IMR-90 (cell line): Measurements from ENCODE around the gene TWSG1. TPM values are rescaled to one million over a fixed set of nuclear protein-coding genes. Genes with fewer than 3 reads are reported as not detected.

Experiments used
- ATAC-seq: fragments of 200-7000 bp; cut with Tn5 transposase; 2 replicates; pipeline ENCODE4 v1.9.1; 2020; ENCODE audit warnings: low read depth, mild to moderate bottlenecking, moderate library complexity
- BruUV-seq: library from RNA; stranded (reverse); fragments of 400-500 nt; replicated peaks from 2 replicates; lab custom pipeline; 2021; lab: Mats Ljungman, UMichigan
- CTCF ChIA-PET: fragments of 300-600 bp; formaldehyde crosslinking; extraction: SDS; loops from one replicate; lab custom pipeline; 2021; ENCODE audit warnings: antibody characterized with exemption; lab: Yijun Ruan, JAX
- POLR2A ChIA-PET: fragments of 300-600 bp; sonication (Branson Sonifier 250); formaldehyde crosslinking; loops from one replicate; lab custom pipeline; 2022; ENCODE audit warnings: antibody characterized with exemption; ENCODE audit not compliant: unreplicated experiment; lab: Charles Lee
- DNase-seq: peaks from one replicate; pipeline ENCODE4 v3.0.0; 2013
- H2AFZ ChIP-seq: replicated peaks from 2 replicates; pipeline ENCODE3; 2013; ENCODE audit warnings: low read length, mild to moderate bottlenecking; ENCODE audit not compliant: poor library complexity
- H2AK5ac ChIP-seq: 2 replicates; pipeline ENCODE4 v1.6.1; 2013; ENCODE audit warnings: low read depth, low read length, inconsistent platforms
- H2AK9ac ChIP-seq: replicated peaks from 2 replicates; pipeline ENCODE3; 2013; ENCODE audit warnings: mild to moderate bottlenecking, low read depth, low read length, moderate library complexity; ENCODE audit not compliant: poor library complexity
- H2BK120ac ChIP-seq: 2 replicates; pipeline ENCODE4 v1.6.1; 2013; ENCODE audit warnings: low read depth, low read length, inconsistent platforms
- H2BK15ac ChIP-seq: 3 replicates; pipeline ENCODE4 v1.6.1; 2013; ENCODE audit warnings: low read depth, low read length, inconsistent platforms
- H2BK20ac ChIP-seq: 2 replicates; pipeline ENCODE4 v1.6.1; 2013; ENCODE audit warnings: low read depth, mild to moderate bottlenecking, inconsistent platforms, low read length, moderate library complexity
- H2BK5ac ChIP-seq: 2 replicates; pipeline ENCODE4 v1.6.1; 2013; ENCODE audit warnings: mild to moderate bottlenecking, low read depth, low read length, inconsistent platforms; ENCODE audit not compliant: poor library complexity, severe bottlenecking
- H3K14ac ChIP-seq: replicated peaks from 2 replicates; pipeline ENCODE4 v1.6.1; 2013; ENCODE audit warnings: low read depth, low read length, inconsistent platforms
- H3K18ac ChIP-seq: 2 replicates; pipeline ENCODE4 v1.6.1; 2013; ENCODE audit warnings: low read depth, low read length, control low read depth
- H3K23ac ChIP-seq: 2 replicates; pipeline ENCODE4 v1.6.1; 2013; ENCODE audit warnings: low read depth, low read length, inconsistent platforms
- H3K27ac ChIP-seq: 2 replicates; pipeline ENCODE4 v1.5.1; 2013; ENCODE audit warnings: mild to moderate bottlenecking, control low read depth, low read length; ENCODE audit not compliant: insufficient read depth
- H3K27me3 ChIP-seq: 2 replicates; pipeline ENCODE4 v1.6.1; 2013; ENCODE audit warnings: low read length; ENCODE audit not compliant: control insufficient read depth, insufficient read depth
- H3K36me3 ChIP-seq: 2 replicates; pipeline ENCODE4 v1.6.1; 2013; ENCODE audit warnings: low read length, mixed read lengths; ENCODE audit not compliant: control insufficient read depth, insufficient read depth
- H3K4ac ChIP-seq: 2 replicates; pipeline ENCODE4 v1.6.1; 2013; ENCODE audit warnings: low read depth, low read length, inconsistent platforms
- H3K4me1 ChIP-seq: 2 replicates; pipeline ENCODE4 v1.6.1; 2013; ENCODE audit warnings: low read length, mixed read lengths; ENCODE audit not compliant: control insufficient read depth, insufficient read depth
- H3K4me2 ChIP-seq: 2 replicates; pipeline ENCODE4 v1.6.1; 2013; ENCODE audit warnings: low read depth, mild to moderate bottlenecking, control low read depth, low read length, moderate library complexity
- H3K4me3 ChIP-seq: 2 replicates; pipeline ENCODE4 v1.5.1; 2013; ENCODE audit warnings: low read depth, mild to moderate bottlenecking, control low read depth, low read length, moderate library complexity; ENCODE audit not compliant: insufficient read depth
- H3K56ac ChIP-seq: 2 replicates; pipeline ENCODE4 v1.6.1; 2013; ENCODE audit warnings: low read length, inconsistent platforms; ENCODE audit not compliant: insufficient read depth; ENCODE audit errors: extremely low read depth
- H3K79me1 ChIP-seq, 2 experiments: 2 replicates each; pipeline ENCODE4 v1.6.1; 2013; ENCODE audit warnings: low read length in 2 of 2, inconsistent platforms in 1 of 2, low read depth in 1 of 2
- H3K9ac ChIP-seq: 2 replicates; pipeline ENCODE4 v1.6.1; 2013; ENCODE audit warnings: low read depth, low read length, control low read depth
- H3K9me1 ChIP-seq: 2 replicates; pipeline ENCODE4 v1.6.1; 2013; ENCODE audit warnings: low read length, inconsistent platforms; ENCODE audit not compliant: insufficient read depth
- H3K9me3 ChIP-seq: 2 replicates; pipeline ENCODE4 v1.6.1; 2013; ENCODE audit warnings: low read length; ENCODE audit not compliant: control insufficient read depth, insufficient read depth
- H4K20me1 ChIP-seq: 2 replicates; pipeline ENCODE4 v1.6.1; 2013; ENCODE audit warnings: low read length, inconsistent platforms; ENCODE audit not compliant: insufficient read depth
- H4K5ac ChIP-seq: 2 replicates; pipeline ENCODE4 v1.6.1; 2013; ENCODE audit warnings: mild to moderate bottlenecking, low read depth, low read length, control low read depth
- H4K8ac ChIP-seq, 2 experiments: 2 replicates each; pipeline ENCODE4 v1.6.1; 2013; ENCODE audit warnings: low read depth in 2 of 2, low read length in 2 of 2, control low read depth in 1 of 2, inconsistent platforms in 1 of 2
- H4K91ac ChIP-seq: 2 replicates; pipeline ENCODE4 v1.6.1; 2013; ENCODE audit warnings: low read depth, low read length, inconsistent platforms; ENCODE audit not compliant: insufficient read depth
- BHLHE40 ChIP-seq: fragments of 150-350 bp; IDR thresholded peaks from 2 replicates; pipeline ENCODE4 v1.6.1; 2016; ENCODE audit warnings: mild to moderate bottlenecking, low read depth, low read length
- CTCF ChIP-seq: conservative IDR thresholded peaks from 2 replicates; pipeline ENCODE4 v1.5.1; 2012; ENCODE audit warnings: mild to moderate bottlenecking, low read depth, low read length, improper control_type of control experiment
- FOS ChIP-seq: fragments of 150-350 bp; IDR thresholded peaks from 2 replicates; pipeline ENCODE4 v1.6.1; 2016; ENCODE audit warnings: low read depth, low read length
- MAFK ChIP-seq: IDR thresholded peaks from 2 replicates; pipeline ENCODE4 v1.6.1; 2012; ENCODE audit warnings: low read depth, low read length, improper control_type of control experiment
- MAZ ChIP-seq: IDR thresholded peaks from 2 replicates; pipeline ENCODE4 v1.6.1; 2012; ENCODE audit warnings: low read depth, mild to moderate bottlenecking, low read length, improper control_type of control experiment, moderate library complexity, borderline replicate concordance
- SMC3 ChIP-seq: fragments of 150-350 bp; IDR thresholded peaks from 2 replicates; pipeline ENCODE4 v1.6.1; 2016; ENCODE audit warnings: low read depth, mild to moderate bottlenecking, antibody characterized with exemption, low read length, moderate library complexity
- WGBS, 2 experiments: methylation state at CpG; one replicate each; pipeline versions ENCODE4 v1.1.5 to v1.1.7; 2013; ENCODE audit warnings: missing lambda C conversion rate in 2 of 2; ENCODE audit not compliant: insufficient read length in 1 of 2; ENCODE audit errors: extremely low coverage in 2 of 2; 5-methylcytosine and 5-hydroxymethylcytosine counted together
- dilution Hi-C: fragments of 300-500 bp; cut with HindIII; formaldehyde crosslinking; loops from one replicate; pipeline ENCODE4 v1.14.3; 2018; ENCODE audit warnings: low sequenced_read_pairs; ENCODE audit not compliant: unreplicated experiment
- in situ Hi-C: fragments of 300-500 bp; cut with MboI; formaldehyde crosslinking; loops from 3 replicates; pipeline ENCODE4 v1.14.3; 2019; ENCODE audit warnings: low sequenced_read_pairs, inconsistent platforms, mixed read lengths
- intact Hi-C: fragments of 100-400 bp; cut with micrococcal nuclease; formaldehyde crosslinking; loops from 2 replicates; pipeline ENCODE4 v1.10.0; 2022
- polyA plus RNA-seq, 3 experiments: library from polyadenylated mRNA; depleted of rRNA; stranded (reverse); fragments of >200 nt; gene quantifications; 2 replicates each; pipeline ENCODE4 v1.2.3, GENCODE V29; 2012; ENCODE audit warnings: low replicate concordance in 1 of 3
- total RNA-seq: library from RNA; depleted of rRNA; stranded (reverse); fragments of >200 nt; gene quantifications from 2 replicates; pipeline ENCODE4 v1.2.3, GENCODE V29; 2012
- TF ChIP-seq, protein P1 (sequence below): fragments of 150-350 bp; IDR thresholded peaks from 2 replicates; pipeline ENCODE4 v1.6.1; 2017; ENCODE audit warnings: mild to moderate bottlenecking, antibody characterized with exemption, low read length, low read depth

Gene TWSG1
- total and polyA plus RNA-seq, 2 of the 4 experiments (the other 2 are of a cell fraction) = 80.4 to 115 TPM

DNA sequence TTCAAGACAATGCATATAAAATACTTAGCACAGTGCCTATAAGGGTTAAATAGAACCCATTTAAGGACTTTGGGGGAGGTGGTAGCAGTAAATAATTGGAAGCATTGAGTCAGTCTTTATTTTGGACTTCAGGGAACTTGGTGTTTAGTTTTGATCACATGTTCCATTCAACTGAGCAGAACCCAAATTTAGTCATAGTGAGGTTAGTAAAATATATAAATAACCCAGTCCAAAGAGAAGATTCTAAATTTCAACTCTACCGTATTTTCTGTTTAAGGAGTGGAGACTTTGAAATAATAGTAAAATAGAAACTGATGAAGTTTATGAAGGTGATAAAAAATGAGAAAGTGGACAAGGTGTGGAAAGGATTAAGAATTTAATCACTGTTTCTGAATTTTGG lies 19.7 kb downstream of the TWSG1 start:
- Histone ChIP-seq H3K4me1 (peaks cover 9% of the 10 kb centered on the region), H2BK20ac (no peak overlapping the region), H4K91ac (no peak overlapping the region), H3K9me1 (peaks cover 6% of the 10 kb centered on the region; the same call in 1 of the 2 replicates), H3K14ac (no peak overlapping the region), H2AFZ (no peak overlapping the region), H3K4ac (no peak overlapping the region), H2BK15ac (no peak overlapping the region), H3K27ac (no peak overlapping the region), H2BK120ac (no peak overlapping the region), H2BK5ac (no peak overlapping the region), H3K9me3 (no peaks in the 10 kb centered on the region), H2AK5ac (no peak overlapping the region), H4K5ac (no peak overlapping the region), H3K23ac (no peak overlapping the region), H4K8ac (no peak overlapping the region), H3K4me2 (no peak overlapping the region), H3K56ac (no peak overlapping the region), H3K79me1 (peaks cover 12 to 48% of the 10 kb centered on the region in 2 experiments), H3K36me3 (peaks cover 5% of the 10 kb centered on the region), H3K9ac (no peak overlapping the region), H3K18ac (no peak overlapping the region), H2AK9ac (no peak overlapping the region), H3K27me3 (no peaks in the 10 kb centered on the region), H4K20me1 (peaks cover 22% of the 10 kb centered on the region), H3K4me3 (no peak overlapping the region)
- no peak for TF ChIP-seq FOS
- TF ChIP-seq, protein P1, sequence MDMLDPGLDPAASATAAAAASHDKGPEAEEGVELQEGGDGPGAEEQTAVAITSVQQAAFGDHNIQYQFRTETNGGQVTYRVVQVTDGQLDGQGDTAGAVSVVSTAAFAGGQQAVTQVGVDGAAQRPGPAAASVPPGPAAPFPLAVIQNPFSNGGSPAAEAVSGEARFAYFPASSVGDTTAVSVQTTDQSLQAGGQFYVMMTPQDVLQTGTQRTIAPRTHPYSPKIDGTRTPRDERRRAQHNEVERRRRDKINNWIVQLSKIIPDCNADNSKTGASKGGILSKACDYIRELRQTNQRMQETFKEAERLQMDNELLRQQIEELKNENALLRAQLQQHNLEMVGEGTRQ = peak; percentile 49
- TF ChIP-seq CTCF = no peak
- no peak for TF ChIP-seq SMC3
- no peak for TF ChIP-seq MAFK
- no peak for TF ChIP-seq BHLHE40
- TF ChIP-seq MAZ = no peak
- BruUV-seq = no TSS peak
- ChIA-PET POLR2A (no interaction called here), CTCF (interaction anchor here (0.6 kb wide), 1 partner anchor 162 kb away, joined by 7 read pairs; no protein-coding TSS in a partner anchor)
- no CpG with 5 or more reads among the region's 1 CpG for WGBS, 2 experiments
- ATAC-seq (no peak), DNase-seq (peak; percentile 45)
- in situ Hi-C loops (no loop called here), dilution Hi-C loops (no loop called here), intact Hi-C loops (no loop called here)
